GM12878 (cell line): ENCODE measurements around the gene PRDM16. TPM values are rescaled to one million over a fixed set of nuclear protein-coding genes. Genes with fewer than 3 reads are reported as not detected.
A peak's percentile ranks its signal among the peaks of the same experiment; 100 is the strongest.

Source experiments
- ATAC-seq: fragments of 200-7000 bp; cut with Tn5 transposase; 3 replicates; pipeline ENCODE4 v1.9.1; 2020; ENCODE audit warnings: mild to moderate bottlenecking, moderate library complexity
- Bru-seq: library from RNA; stranded (reverse); fragments of 400-500 nt; gene quantifications from one replicate; lab custom pipeline; 2021; lab: Mats Ljungman, UMichigan
- BruChase-seq, 2 experiments: library from RNA; stranded (reverse); fragments of 400-500 nt; gene quantifications; one replicate each; lab custom pipeline; 2021; lab: Mats Ljungman, UMichigan
- BruUV-seq: library from RNA; stranded (reverse); fragments of 400-500 nt; replicated peaks from 2 replicates; lab custom pipeline; 2021; lab: Mats Ljungman, UMichigan
- CTCF ChIA-PET: fragments of 300-600 bp; sonication (Branson Sonifier 250); formaldehyde crosslinking; extraction: SDS; loops from one replicate; lab custom pipeline; 2021; ENCODE audit warnings: inconsistent platforms; lab: Yijun Ruan, JAX
- POLR2A ChIA-PET: fragments of 350-600 bp; formaldehyde crosslinking; extraction: SDS; loops from one replicate; lab custom pipeline; 2021; ENCODE audit warnings: inconsistent platforms; lab: Charles Lee
- RAD21 ChIA-PET: fragments of 300-600 bp; sonication (Branson Sonifier 250); formaldehyde crosslinking; loops from one replicate; lab custom pipeline; 2023; ENCODE audit warnings: antibody characterized with exemption; ENCODE audit not compliant: unreplicated experiment; lab: Charles Lee
- SMC1A ChIA-PET: fragments of 300-600 bp; sonication (Branson Sonifier 250); formaldehyde crosslinking; loops from one replicate; lab custom pipeline; 2023; ENCODE audit not compliant: unreplicated experiment, uncharacterized antibody; lab: Charles Lee
- DNase-seq: peaks from one replicate; pipeline ENCODE4 v3.0.0-alpha.2; 2011; ENCODE audit warnings: low read depth, low spot score
- FAIRE-seq: peaks from 3 replicates; lab custom pipeline; 2011; peaks lifted over from hg19 to GRCh38; lab: Jason Lieb, UNC
- H2AFZ ChIP-seq: 2 replicates; pipeline ENCODE4 v1.6.0; 2011; ENCODE audit warnings: low read depth, low read length, control low read depth; ENCODE audit not compliant: control insufficient read depth
- H3K27ac ChIP-seq: 2 replicates; pipeline ENCODE4 v1.5.1; 2011; ENCODE audit warnings: control low read depth; ENCODE audit not compliant: control insufficient read depth, insufficient read depth
- H3K27me3 ChIP-seq, 2 experiments: replicated peaks in 1 of 2; 2 replicates each; pipeline versions ENCODE4 v1.6.0 to v1.6.1; 2011; ENCODE audit warnings: low read length in 1 of 2; ENCODE audit not compliant: control insufficient read depth in 2 of 2, insufficient read depth in 2 of 2
- H3K36me3 ChIP-seq, 2 experiments: 2 replicates each; pipeline ENCODE4 v1.5.1; 2011; ENCODE audit warnings: low read length in 1 of 2; ENCODE audit not compliant: control insufficient read depth in 2 of 2, insufficient read depth in 2 of 2
- H3K4me1 ChIP-seq: 2 replicates; pipeline ENCODE4 v1.6.1; 2011; ENCODE audit warnings: mild to moderate bottlenecking, low read length, moderate library complexity, mixed read lengths; ENCODE audit not compliant: control insufficient read depth, insufficient read depth
- H3K4me2 ChIP-seq: 2 replicates; pipeline ENCODE4 v1.6.0; 2011; ENCODE audit warnings: control low read depth; ENCODE audit not compliant: control insufficient read depth, insufficient read depth
- H3K4me3 ChIP-seq: fragments of 200-600 bp; sonication (generic); 2 replicates; pipeline ENCODE4 v1.5.1; 2016
- H3K79me2 ChIP-seq: 2 replicates; pipeline ENCODE4 v1.6.0; 2011; ENCODE audit warnings: low read length; ENCODE audit not compliant: control insufficient read depth, insufficient read depth
- H3K9ac ChIP-seq: 2 replicates; pipeline ENCODE4 v1.8.0; 2011; ENCODE audit warnings: low read length, control low read depth, mixed read lengths; ENCODE audit not compliant: control insufficient read depth, insufficient read depth
- H3K9me3 ChIP-seq: replicated peaks from 3 replicates; pipeline ENCODE4 v1.5.1; 2011; ENCODE audit warnings: mild to moderate bottlenecking, low read length; ENCODE audit not compliant: control insufficient read depth, insufficient read depth
- H4K20me1 ChIP-seq: 2 replicates; pipeline ENCODE4 v1.6.0; 2011; ENCODE audit not compliant: control insufficient read depth, insufficient read depth
- CREB1 ChIP-seq: IDR thresholded peaks from 2 replicates; pipeline ENCODE4 v1.6.1; 2012; ENCODE audit warnings: low read depth, mild to moderate bottlenecking, inconsistent platforms
- IKZF1 ChIP-seq: fragments of 450-650 bp; conservative IDR thresholded peaks from 2 replicates; pipeline ENCODE4 v1.6.1; 2017; ENCODE audit warnings: antibody characterized with exemption, mild to moderate bottlenecking
- RBBP5 ChIP-seq: fragments of 200-600 bp; sonication (generic); conservative IDR thresholded peaks from 2 replicates; pipeline ENCODE4 v1.6.1; 2016
- RCOR1 ChIP-seq: conservative IDR thresholded peaks from 2 replicates; pipeline ENCODE4 v1.6.1; 2012; ENCODE audit warnings: low read depth, low read length, improper control_type of control experiment
- RFX5 ChIP-seq: IDR thresholded peaks from 2 replicates; pipeline ENCODE4 v1.6.1; 2011; ENCODE audit warnings: low read depth, low read length, improper control_type of control experiment
- SMARCA5 ChIP-seq: fragments of 450-650 bp; IDR thresholded peaks from 2 replicates; pipeline ENCODE4 v1.6.1; 2017; ENCODE audit warnings: mild to moderate bottlenecking
- SUZ12 ChIP-seq: fragments of 200-600 bp; sonication (generic); IDR thresholded peaks from one replicate; pipeline ENCODE4 v1.6.1; 2018; ENCODE audit warnings: antibody characterized with exemption, mild to moderate bottlenecking; ENCODE audit not compliant: unreplicated experiment
- ZBTB11 ChIP-seq: fragments of 450-650 bp; formaldehyde crosslinking; IDR thresholded peaks from 2 replicates; pipeline ENCODE4 v1.5.0; 2022; ENCODE audit warnings: mild to moderate bottlenecking, missing genetic modification characterization
- WGBS: methylation state at CpG from one replicate; pipeline ENCODE4 v1.1.6; 2016; ENCODE audit warnings: low lambda C conversion rate; ENCODE audit not compliant: insufficient replicate concordance, insufficient coverage; ENCODE audit errors: missing lambda C conversion rate; 5-methylcytosine and 5-hydroxymethylcytosine counted together
- in situ Hi-C: fragments of 300-500 bp; cut with MboI; formaldehyde crosslinking; loops from 9 replicates; pipeline ENCODE4 v1.14.3; 2018; ENCODE audit warnings: mixed read lengths
- intact Hi-C: fragments of 100-400 bp; cut with micrococcal nuclease; formaldehyde crosslinking; loops from one replicate; pipeline ENCODE4 v1.14.2; 2022; ENCODE audit not compliant: unreplicated experiment
- long read RNA-seq, 2 experiments: library from polyadenylated mRNA; unstranded; transcript quantifications; one replicate each; pipeline ENCODE4 v2.0.0, GENCODE V29; 2019 to 2020
- polyA minus RNA-seq, 3 experiments: library from RNA; depleted of rRNA, polyadenylated mRNA; stranded (reverse); fragments of >200 nt; gene quantifications; 2 replicates each; pipeline ENCODE4 v1.2.3, GENCODE V29; 2011
- polyA plus RNA-seq, 11 experiments: library from polyadenylated mRNA; depleted of rRNA in 4 of 11; unstranded in 6 of 11; stranded (reverse) in 5 of 11; fragments of >200 nt; fragmentation: Nextera tagmentation in 4 of 11; fragmentation: Illumina TruSeq in 1 of 11; extraction: Ambion mirVana in 4 of 11; extraction: Trizol in 1 of 11; gene quantifications; 1 replicate in 1 of 11; 2 replicates in 10 of 11; pipeline versions ENCODE4 v1.2.1 to v1.2.3, GENCODE V29; 2011 to 2016; ENCODE audit warnings: inconsistent platforms in 2 of 11, missing spikeins in 2 of 11, low read depth in 1 of 11
- total RNA-seq, 4 experiments: library from RNA; depleted of rRNA in 3 of 4; stranded (reverse); fragments of >200 nt in 3 of 4; fragmentation: Illumina TruSeq in 1 of 4; extraction: Trizol in 1 of 4; gene quantifications; 2 replicates each; pipeline versions ENCODE4 v1.2.1 to v1.2.3, GENCODE V29; 2013 to 2021
- TF ChIP-seq, protein P1 (sequence below): IDR thresholded peaks from 2 replicates; pipeline ENCODE4 v1.6.1; 2012; ENCODE audit warnings: improper control_type of control experiment, low read depth, low read length; ENCODE audit not compliant: insufficient replicate concordance

The PRDM16 gene
- total RNA-seq (2013; cell fraction: nucleolus; rRNA removed) = not detected in 2 replicates
- not detected in 2 replicates for total RNA-seq (2014; rRNA removed)
- not detected in 2 replicates for total RNA-seq (2014; rRNA removed; fragmentation: Illumina TruSeq; extraction: Trizol)
- 0.03 and 0.27 TPM in 2 replicates for total RNA-seq (2021)
- polyA plus RNA-seq (2011; ENCODE audit: low read depth) = not detected
- not detected in 2 replicates for polyA plus RNA-seq (2011; rRNA removed)
- not detected in 2 replicates for polyA plus RNA-seq (2011; cell fraction: cytosol; rRNA removed)
- polyA plus RNA-seq (2011; cell fraction: nucleus; rRNA removed) = not detected in 2 replicates
- not detected in 2 replicates for polyA plus RNA-seq (2012)
- polyA plus RNA-seq (2014; fragmentation: Illumina TruSeq; extraction: Trizol) = not detected in 2 replicates
- polyA plus RNA-seq (2014; fragmentation: Nextera tagmentation; extraction: Ambion mirVana) = not detected
- not detected in 2 replicates for polyA plus RNA-seq (2014; rRNA removed)
- polyA plus RNA-seq (2016; fragmentation: Nextera tagmentation; extraction: Ambion mirVana) = not detected
- not detected in 2 replicates for polyA minus RNA-seq (2011; rRNA and poly(A)+ RNA removed)
- not detected in 2 replicates for polyA minus RNA-seq (2011; cell fraction: cytosol; rRNA and poly(A)+ RNA removed)
- not detected in 2 replicates for polyA minus RNA-seq (2011; cell fraction: nucleus; rRNA and poly(A)+ RNA removed)
- Bru-seq, nascent RNA = percentile 2 among the genes with signal in this experiment
- percentile 4 among the genes with signal in this experiment for BruChase-seq, experiment 1, labeled RNA remaining after a 6-hour chase
- percentile 5 among the genes with signal in this experiment for BruChase-seq, experiment 2, labeled RNA remaining after a 2-hour chase
- long read RNA-seq, experiment 1 = 0 reads
- long read RNA-seq, experiment 2 = 0 reads

DNA sequence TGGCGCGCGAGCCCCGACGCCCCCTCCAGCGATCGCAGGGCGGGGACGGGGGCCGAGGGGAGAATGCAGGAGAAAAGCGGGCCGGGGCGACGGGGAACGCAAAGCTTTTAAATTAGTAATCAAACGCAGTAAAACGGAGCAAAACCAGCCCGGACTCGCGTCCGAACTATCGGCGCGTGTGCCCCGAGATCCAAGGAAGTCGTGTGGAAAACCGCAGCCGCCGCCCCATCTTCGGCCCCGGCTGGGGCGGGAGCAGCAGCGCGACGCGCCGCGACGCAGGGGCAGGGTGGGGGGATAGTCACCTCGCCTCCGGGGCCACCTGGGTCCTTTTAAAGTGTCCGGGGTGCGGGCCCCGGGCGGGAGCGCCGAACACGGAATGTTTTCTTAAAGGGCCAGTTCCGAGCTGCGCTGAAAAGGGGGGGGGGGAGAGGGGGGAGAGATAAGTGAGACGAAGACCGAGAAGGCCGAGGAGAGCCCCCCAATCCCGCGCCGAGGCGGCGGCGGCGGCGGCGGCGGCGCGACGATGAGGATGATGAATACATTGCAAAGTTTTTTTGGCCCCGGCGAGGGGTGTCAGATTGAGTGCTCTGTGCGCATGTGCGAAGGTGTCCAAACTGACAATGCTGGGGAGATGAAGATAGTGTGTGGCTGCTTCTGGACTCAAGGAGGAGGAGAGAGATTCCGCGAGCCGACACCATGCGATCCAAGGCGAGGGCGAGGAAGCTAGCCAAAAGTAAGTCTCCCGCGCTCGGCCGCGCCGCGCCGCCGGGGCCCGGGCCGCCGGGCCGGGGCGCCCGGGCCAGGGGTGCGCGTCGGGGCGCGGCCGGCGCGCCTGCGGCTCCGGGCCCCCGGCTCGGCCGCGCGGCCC, at the start of gene PRDM16:
Gene PRDM16, plus strand, starts transcription at position 640 of the 868 bp plus-strand sequence. Its CDS starts 57 bp downstream, at position 697.
- BruUV-seq = no TSS peak
- intact Hi-C loops = no loop called here
- ATAC-seq = no peak
- DNase-seq = no peak
- Histone ChIP-seq H3K4me2 (peak within 1 kb of the TSS; percentile 33; the same call in 1 of the 2 replicates), H4K20me1 (no peaks in the 10 kb centered on the region), H3K27me3 (no peaks in the 10 kb centered on the region; a peak in 4 of 4 replicates), H3K9ac (no peak within 1 kb of the TSS), H3K36me3 (no peaks in the 10 kb centered on the region), H3K9me3 (no peaks in the 10 kb centered on the region), H3K4me3 (no peak within 1 kb of the TSS), H3K27ac (no peak within 1 kb of the TSS), H2AFZ (no peak within 1 kb of the TSS), H3K79me2 (no peaks in the 10 kb centered on the region), H3K4me1 (no peaks in the 10 kb centered on the region)
- WGBS = 29% methylated on average over 44 of the region's 106 CpGs
- SMC1A ChIA-PET = no interaction called here
- no peak for FAIRE-seq
- CTCF ChIA-PET = no interaction called here
- RAD21 ChIA-PET = no interaction called here
- POLR2A ChIA-PET = no interaction called here
- in situ Hi-C loops = no loop called here
- TF ChIP-seq, protein P1, sequence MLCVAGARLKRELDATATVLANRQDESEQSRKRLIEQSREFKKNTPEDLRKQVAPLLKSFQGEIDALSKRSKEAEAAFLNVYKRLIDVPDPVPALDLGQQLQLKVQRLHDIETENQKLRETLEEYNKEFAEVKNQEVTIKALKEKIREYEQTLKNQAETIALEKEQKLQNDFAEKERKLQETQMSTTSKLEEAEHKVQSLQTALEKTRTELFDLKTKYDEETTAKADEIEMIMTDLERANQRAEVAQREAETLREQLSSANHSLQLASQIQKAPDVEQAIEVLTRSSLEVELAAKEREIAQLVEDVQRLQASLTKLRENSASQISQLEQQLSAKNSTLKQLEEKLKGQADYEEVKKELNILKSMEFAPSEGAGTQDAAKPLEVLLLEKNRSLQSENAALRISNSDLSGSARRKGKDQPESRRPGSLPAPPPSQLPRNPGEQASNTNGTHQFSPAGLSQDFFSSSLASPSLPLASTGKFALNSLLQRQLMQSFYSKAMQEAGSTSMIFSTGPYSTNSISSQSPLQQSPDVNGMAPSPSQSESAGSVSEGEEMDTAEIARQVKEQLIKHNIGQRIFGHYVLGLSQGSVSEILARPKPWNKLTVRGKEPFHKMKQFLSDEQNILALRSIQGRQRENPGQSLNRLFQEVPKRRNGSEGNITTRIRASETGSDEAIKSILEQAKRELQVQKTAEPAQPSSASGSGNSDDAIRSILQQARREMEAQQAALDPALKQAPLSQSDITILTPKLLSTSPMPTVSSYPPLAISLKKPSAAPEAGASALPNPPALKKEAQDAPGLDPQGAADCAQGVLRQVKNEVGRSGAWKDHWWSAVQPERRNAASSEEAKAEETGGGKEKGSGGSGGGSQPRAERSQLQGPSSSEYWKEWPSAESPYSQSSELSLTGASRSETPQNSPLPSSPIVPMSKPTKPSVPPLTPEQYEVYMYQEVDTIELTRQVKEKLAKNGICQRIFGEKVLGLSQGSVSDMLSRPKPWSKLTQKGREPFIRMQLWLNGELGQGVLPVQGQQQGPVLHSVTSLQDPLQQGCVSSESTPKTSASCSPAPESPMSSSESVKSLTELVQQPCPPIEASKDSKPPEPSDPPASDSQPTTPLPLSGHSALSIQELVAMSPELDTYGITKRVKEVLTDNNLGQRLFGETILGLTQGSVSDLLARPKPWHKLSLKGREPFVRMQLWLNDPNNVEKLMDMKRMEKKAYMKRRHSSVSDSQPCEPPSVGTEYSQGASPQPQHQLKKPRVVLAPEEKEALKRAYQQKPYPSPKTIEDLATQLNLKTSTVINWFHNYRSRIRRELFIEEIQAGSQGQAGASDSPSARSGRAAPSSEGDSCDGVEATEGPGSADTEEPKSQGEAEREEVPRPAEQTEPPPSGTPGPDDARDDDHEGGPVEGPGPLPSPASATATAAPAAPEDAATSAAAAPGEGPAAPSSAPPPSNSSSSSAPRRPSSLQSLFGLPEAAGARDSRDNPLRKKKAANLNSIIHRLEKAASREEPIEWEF = no peak
- no peak for TF ChIP-seq RFX5
- no peak for TF ChIP-seq SUZ12
- no peak for TF ChIP-seq SMARCA5
- TF ChIP-seq RBBP5 = no peak
- TF ChIP-seq IKZF1 = no peak
- no peak for TF ChIP-seq ZBTB11 (CRISPR knock-in tag)
- TF ChIP-seq RCOR1 = no peak
- no peak for TF ChIP-seq CREB1
